Panc1 (cell line): ENCODE results near the gene CCDC12. TPM values are rescaled to one million over a fixed set of nuclear protein-coding genes. Genes with fewer than 3 reads are reported as not detected.

ENCODE experiments used
- ATAC-seq: fragments of 200-7000 bp; cut with Tn5 transposase; 2 replicates; pipeline ENCODE4 v1.9.1; 2020; ENCODE audit warnings: mild to moderate bottlenecking, moderate library complexity
- BruUV-seq: library from RNA; stranded (reverse); fragments of 400-500 nt; replicated peaks from 2 replicates; lab custom pipeline; 2021; lab: Mats Ljungman, UMichigan
- CTCF ChIA-PET: fragments of 300-600 bp; sonication (Branson Sonifier 250); formaldehyde crosslinking; loops from one replicate; lab custom pipeline; 2022; ENCODE audit warnings: antibody characterized with exemption; lab: Charles Lee
- POLR2A ChIA-PET: fragments of 300-600 bp; sonication (Branson Sonifier 250); formaldehyde crosslinking; loops from one replicate; lab custom pipeline; 2022; ENCODE audit warnings: antibody characterized with exemption; lab: Charles Lee
- DNase-seq: peaks from one replicate; pipeline ENCODE4 v3.0.0-alpha.2; 2010; ENCODE audit warnings: low read depth, low spot score
- H3K27ac ChIP-seq: 2 replicates; pipeline ENCODE4 v1.5.1; 2011; ENCODE audit warnings: mild to moderate bottlenecking, low read length, inconsistent platforms
- H3K27me3 ChIP-seq: fragments of 200-500 bp; sonication (Bioruptor generic); 2 replicates; pipeline ENCODE4 v1.6.0; 2014; ENCODE audit warnings: low read length, inconsistent platforms; ENCODE audit not compliant: control insufficient read depth, insufficient read depth
- H3K36me3 ChIP-seq: fragments of 200-500 bp; sonication (Bioruptor generic); 2 replicates; pipeline ENCODE4 v1.5.1; 2014; ENCODE audit warnings: inconsistent platforms, mild to moderate bottlenecking, low read length, moderate library complexity; ENCODE audit not compliant: control insufficient read depth, insufficient read depth
- H3K4me1 ChIP-seq: 2 replicates; pipeline ENCODE4 v1.5.1; 2011; ENCODE audit warnings: inconsistent platforms, mild to moderate bottlenecking, low read length, moderate library complexity; ENCODE audit not compliant: control insufficient read depth, insufficient read depth
- H3K4me3 ChIP-seq, 2 experiments: 2 replicates each; pipeline ENCODE4 v1.5.1; 2011 to 2012; ENCODE audit warnings: low read depth in 2 of 2, low read length in 2 of 2, mild to moderate bottlenecking in 2 of 2, inconsistent platforms in 1 of 2, moderate library complexity in 1 of 2
- H3K9me3 ChIP-seq: fragments of 200-500 bp; sonication (Bioruptor generic); 2 replicates; pipeline ENCODE4 v1.5.1; 2014; ENCODE audit warnings: low read depth, mild to moderate bottlenecking, inconsistent platforms, low read length, moderate library complexity; ENCODE audit not compliant: control insufficient read depth, insufficient read depth
- CTCF ChIP-seq: fragments of 450-650 bp; IDR thresholded peaks from 2 replicates; pipeline ENCODE4 v1.5.1; 2017; ENCODE audit warnings: mild to moderate bottlenecking
- POLR2AphosphoS5 ChIP-seq: IDR thresholded peaks from 2 replicates; pipeline ENCODE4 v1.6.1; 2012; ENCODE audit warnings: mild to moderate bottlenecking, low read depth, low read length, moderate library complexity
- REST ChIP-seq, 2 experiments: IDR thresholded peaks; 2 replicates each; pipeline ENCODE4 v1.6.1; 2011 to 2012; ENCODE audit warnings: low read depth in 2 of 2, control low read depth in 1 of 2, low read length in 1 of 2, mild to moderate bottlenecking in 1 of 2, moderate library complexity in 1 of 2; ENCODE audit not compliant: insufficient read depth in 1 of 2
- SIN3A ChIP-seq: IDR thresholded peaks from 2 replicates; pipeline ENCODE4 v1.6.1; 2012; ENCODE audit warnings: low read depth, mild to moderate bottlenecking, low read length, moderate library complexity, borderline replicate concordance; ENCODE audit not compliant: insufficient read depth
- TCF7L2 ChIP-seq: IDR thresholded peaks from 2 replicates; pipeline ENCODE4 v1.6.1; 2011; ENCODE audit warnings: mild to moderate bottlenecking, low read depth, low read length, inconsistent platforms
- in situ Hi-C: cut with HindIII; loops from 2 replicates; pipeline ENCODE4 v1.10.0; 2016; ENCODE audit warnings: low sequenced_read_pairs, low pct_unique_long_range_greater_than_20kb
- intact Hi-C: fragments of 100-400 bp; cut with micrococcal nuclease; formaldehyde crosslinking; loops from one replicate; pipeline ENCODE4 v1.10.0; 2022; ENCODE audit not compliant: unreplicated experiment
- total RNA-seq: library from RNA; stranded (reverse); gene quantifications from one replicate; pipeline ENCODE4 v1.2.1, GENCODE V29; 2021; ENCODE audit not compliant: unreplicated experiment

CCDC12 gene
- total RNA-seq, 1 experiment from 2014 or later: 35.5 TPM

- POLR2A ChIA-PET: no interaction called here
- intact Hi-C loops: no loop called here
- no peak for DNase-seq
Measured at GRCh38 chr3:47022641-47023071, 46.1 kb upstream of the CCDC12 start.

GRCh38 chr3:47020311-47020710 is 43.8 kb upstream of the CCDC12 start:
- H3K4me1 ChIP-seq: no peaks in the 10 kb centered on the region
- BruUV-seq: no TSS peak
- no peak overlapping the region for H3K4me3 ChIP-seq
- H3K9me3 ChIP-seq: no peaks in the 10 kb centered on the region
- H3K27me3 ChIP-seq: no peaks in the 10 kb centered on the region
- no peak for TF ChIP-seq POLR2AphosphoS5
- no peak for TF ChIP-seq TCF7L2
- no peak for TF ChIP-seq SIN3A
- TF ChIP-seq CTCF: no peak
- no peak for TF ChIP-seq REST (IDR thresholded peaks at IDR 0.05; ENCODE audit: insufficient read depth in 1 of 2, low read depth in 2 of 2, low read length in 1 of 2)
- POLR2A ChIA-PET: no interaction called here
- CTCF ChIA-PET: no interaction called here
- H3K36me3 ChIP-seq: peaks cover 7% of the 10 kb centered on the region
- no peak overlapping the region for H3K27ac ChIP-seq
- in situ Hi-C loops: no loop called here
- intact Hi-C loops: no loop called here
- ATAC-seq: no peak
- no peak for DNase-seq

More at GRCh38 chr3:47022641-47023071, 46.1 kb upstream of the CCDC12 start:
- no peak overlapping the region for H3K4me3 ChIP-seq
- H3K36me3 ChIP-seq: peaks cover 5% of the 10 kb centered on the region; the same call in 1 of the 2 replicates
- no peaks in the 10 kb centered on the region for H3K27me3 ChIP-seq
- no peaks in the 10 kb centered on the region for H3K9me3 ChIP-seq
- H3K27ac ChIP-seq: no peak overlapping the region
- TF ChIP-seq POLR2AphosphoS5: no peak
- TF ChIP-seq CTCF: no peak
- no peak for TF ChIP-seq REST (IDR thresholded peaks at IDR 0.05; ENCODE audit: insufficient read depth in 1 of 2, low read depth in 2 of 2, low read length in 1 of 2)
- TF ChIP-seq SIN3A: no peak
- TF ChIP-seq TCF7L2: no peak
- CTCF ChIA-PET: no interaction called here
- in situ Hi-C loops: no loop called here
- H3K4me1 ChIP-seq: no peaks in the 10 kb centered on the region
- ATAC-seq: no peak
- no TSS peak for BruUV-seq
